Stimulated activated CD4-positive, alpha-beta T cell treated with anti-CD3 and anti-CD28 coated beads, Interleukin-1b, Interleukin-23, amount 100 ng/mL, for 48 hours (primary cell): ENCODE results near the gene KAZN.
"Not testable (repeated sequence)": the region's sequence is repeated elsewhere in the genome, so short reads cannot be mapped to it uniquely, and the experiment has no call there.

ENCODE experiments used
- DNase-seq: peaks from one replicate; pipeline ENCODE4 v3.0.0-alpha.2; 2020

KAZN gene

GRCh38 chr1:15124362-15125100, 526.0 kb downstream of the KAZN start:
- no peak for DNase-seq

GRCh38 chr1:15125101-15125745, 526.7 kb downstream of the KAZN start:
- DNase-seq: no peak

DNA sequence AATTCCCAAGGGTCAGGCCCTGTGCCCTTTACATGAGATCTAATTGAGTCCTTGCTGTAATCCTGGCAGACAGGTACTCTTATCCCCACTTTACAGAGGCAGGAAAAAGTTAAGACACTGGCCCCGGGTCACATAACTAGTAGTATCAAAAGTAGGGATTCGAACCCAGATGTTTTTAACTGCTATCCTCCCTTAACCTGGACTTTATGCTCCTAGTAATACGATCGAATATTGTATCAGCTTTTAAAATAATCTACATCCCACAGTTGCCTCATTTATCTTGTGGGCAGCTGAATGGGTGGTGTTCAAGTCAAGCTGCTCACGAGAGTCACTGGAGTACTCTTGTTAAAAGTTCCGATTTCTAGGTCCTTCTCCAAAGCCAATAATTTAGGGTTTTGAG, 529.6 kb downstream of the KAZN start:
- DNase-seq: no peak

DNA sequence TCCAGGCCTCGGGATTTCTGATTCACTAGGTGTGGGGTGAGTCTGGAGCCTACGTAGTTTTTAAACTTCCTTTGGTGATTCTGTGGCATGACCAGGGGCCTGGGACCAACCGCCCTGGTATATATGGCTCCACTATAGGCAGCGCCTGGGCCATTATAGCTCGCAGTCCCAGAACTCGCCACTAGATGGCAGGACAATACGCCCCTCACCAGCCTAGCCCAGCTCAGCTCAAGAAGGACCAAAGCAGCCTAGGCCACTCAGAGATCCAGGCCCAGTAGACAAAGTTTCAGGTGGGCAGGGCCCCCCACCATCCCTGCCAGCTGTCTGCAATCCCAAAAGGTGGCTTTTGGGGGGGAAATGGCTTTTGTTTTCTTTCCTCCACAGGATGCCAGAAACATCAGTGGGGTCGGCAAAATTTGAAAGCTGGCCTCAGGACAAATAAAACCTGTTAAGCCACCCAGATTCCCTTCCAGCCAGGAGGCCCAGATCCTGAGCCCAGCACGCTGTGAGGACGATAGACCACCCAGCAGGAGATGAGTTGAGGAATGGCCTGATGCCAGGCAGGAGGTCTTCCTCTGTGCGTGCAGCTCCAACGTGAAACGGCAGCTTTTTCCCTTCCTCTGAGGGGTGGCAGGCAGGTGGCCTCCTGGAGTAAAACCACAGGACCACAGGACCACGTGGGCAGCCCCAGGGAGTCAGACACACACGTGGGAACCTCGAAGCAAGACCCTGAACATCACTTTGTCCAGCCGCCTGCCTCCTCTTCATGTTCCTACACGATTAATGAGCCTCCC, 530.2 kb downstream of the KAZN start:
- DNase-seq: peak; percentile 73

DNA sequence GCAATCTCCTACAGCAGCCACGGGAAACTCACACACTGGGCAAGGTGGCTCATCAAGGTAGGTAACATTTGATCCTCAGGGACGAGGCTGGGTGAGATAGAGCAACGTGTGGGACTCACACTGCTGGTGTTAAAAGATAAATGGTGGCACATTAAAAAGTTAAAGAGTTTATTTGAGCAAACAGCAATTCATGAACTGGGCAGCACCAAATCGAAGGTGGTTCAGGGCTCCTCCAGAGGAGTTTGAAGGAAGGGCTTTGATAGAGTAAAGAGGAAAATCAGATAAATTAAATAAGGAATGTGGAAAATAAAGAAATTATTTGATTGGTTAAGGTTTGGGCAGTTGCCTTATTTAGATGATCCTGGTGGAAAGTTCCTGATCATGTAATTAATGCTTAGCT, 531.5 kb downstream of the KAZN start:
- DNase-seq: no peak

- no peak for DNase-seq
Measured at GRCh38 chr1:15130607-15131006, 532.1 kb downstream of the KAZN start.

DNA sequence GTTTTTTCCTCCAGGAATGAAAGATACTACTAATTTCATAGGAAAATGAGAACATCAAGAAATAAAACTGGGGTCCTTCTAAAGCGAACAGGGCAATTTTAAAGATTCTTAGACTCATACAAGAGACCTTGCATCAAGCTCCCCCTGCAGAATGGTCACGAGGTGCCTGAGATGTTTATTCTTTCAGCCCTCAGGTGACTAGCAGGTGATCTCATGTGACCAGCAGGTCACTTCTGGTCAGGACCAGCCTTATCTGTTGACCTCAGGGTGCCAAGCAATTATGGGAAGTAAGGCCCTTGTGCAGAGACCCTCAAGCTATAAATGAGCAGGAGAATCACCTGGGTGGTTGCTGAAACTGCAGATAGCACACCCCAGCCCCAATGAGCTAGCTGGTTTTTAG, 534.5 kb downstream of the KAZN start:
- no peak for DNase-seq

DNA sequence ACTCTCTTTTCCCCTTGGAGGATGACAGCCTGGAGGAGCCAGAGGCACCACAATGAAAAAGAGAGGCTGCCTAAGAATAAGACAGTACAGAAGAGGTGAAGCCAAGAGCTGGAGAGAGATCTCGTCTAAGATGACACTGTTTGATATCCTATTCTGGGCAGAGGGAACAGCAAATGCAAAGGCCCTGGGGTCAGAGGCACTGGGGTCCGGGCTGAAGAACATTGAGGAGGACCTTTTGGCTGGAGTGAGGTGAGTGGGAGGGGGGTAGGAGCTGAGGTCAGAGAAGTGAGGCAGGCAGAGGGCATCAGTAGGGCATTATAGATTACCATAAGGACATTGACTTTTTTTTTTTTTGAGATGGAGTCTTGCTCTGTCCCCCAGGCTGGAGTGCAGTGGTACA, 535.8 kb downstream of the KAZN start:
- no peak for DNase-seq

GRCh38 chr1:15135604-15136003, 537.1 kb downstream of the KAZN start:
- DNase-seq: not testable (repeated sequence)

DNA sequence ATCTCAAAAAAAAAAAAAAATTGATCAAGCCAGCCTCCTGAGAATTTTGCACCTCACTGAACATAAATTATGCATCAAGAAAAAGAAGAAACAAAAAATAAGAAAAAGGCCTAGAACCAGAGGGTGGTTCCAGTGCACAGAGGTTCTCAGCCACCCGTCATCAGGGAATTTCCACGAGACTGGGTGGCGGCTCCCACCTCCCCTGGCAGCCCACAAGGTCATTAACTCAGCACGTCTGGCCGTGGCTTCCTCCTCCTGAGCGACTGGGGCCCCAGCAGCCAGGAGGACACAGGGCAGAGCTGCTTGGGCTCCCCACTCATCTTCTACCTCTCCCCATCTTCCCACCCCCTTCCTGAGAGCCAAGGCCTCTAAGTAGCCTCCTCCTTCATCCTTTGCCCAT, 539.3 kb downstream of the KAZN start:
- DNase-seq: no peak

GRCh38 chr1:15139654-15140350, 541.3 kb downstream of the KAZN start:
- DNase-seq: no peak

DNA sequence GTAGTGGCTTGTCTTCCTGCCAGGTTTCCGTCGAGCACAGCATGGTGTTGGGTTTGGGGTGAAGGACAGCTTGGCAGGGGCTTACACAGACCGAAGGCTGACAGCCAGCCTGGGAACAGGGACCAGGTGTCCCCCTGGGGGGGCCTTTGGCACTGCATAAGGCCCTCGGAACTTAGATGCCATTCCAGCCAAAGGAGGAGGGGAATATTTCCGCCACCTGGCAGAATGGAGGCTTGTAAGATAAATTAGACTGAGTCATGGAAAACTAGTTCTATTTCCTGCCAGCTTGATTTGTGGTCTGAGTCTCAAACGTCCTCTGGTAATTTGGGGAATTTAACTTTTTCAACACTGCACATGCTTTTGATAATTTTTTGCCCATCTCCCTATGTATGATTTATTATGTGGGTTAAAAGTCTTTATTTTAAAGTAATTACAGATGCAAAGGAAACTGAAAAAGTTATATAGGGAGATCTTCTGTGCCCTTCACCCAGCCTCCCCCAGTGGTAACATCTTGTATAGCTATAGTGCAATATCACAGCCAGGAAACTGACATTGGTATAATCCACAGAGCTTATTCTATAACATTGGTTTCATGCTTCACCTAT, 543.6 kb downstream of the KAZN start:
- no peak for DNase-seq

- no peak for DNase-seq
Measured at GRCh38 chr1:15145327-15145726, 546.8 kb downstream of the KAZN start.

GRCh38 chr1:15146142-15146680, 547.7 kb downstream of the KAZN start:
- no peak for DNase-seq

GRCh38 chr1:15146971-15147376, 548.5 kb downstream of the KAZN start:
- no peak for DNase-seq

DNA sequence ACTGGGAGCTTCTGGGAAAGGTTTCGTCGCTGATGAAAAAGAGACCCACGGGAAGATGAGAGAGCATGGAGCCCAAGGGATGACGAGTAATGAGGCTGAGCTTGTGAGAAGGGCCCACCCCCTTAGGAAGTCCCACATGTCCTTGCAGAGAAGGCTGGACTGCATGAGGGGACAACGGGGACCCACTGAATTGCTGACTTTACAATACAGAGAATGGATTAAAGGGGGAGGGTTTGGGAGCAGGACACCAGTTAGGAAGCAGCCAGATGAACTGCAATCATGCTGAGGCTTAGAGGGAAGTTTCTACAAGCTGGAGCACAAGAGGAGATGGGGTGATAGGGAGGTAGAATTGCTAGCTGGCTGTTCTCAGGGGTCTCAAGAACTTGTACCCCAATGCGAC, 549.5 kb downstream of the KAZN start:
- no peak for DNase-seq

- DNase-seq: no peak
Measured at GRCh38 chr1:15148475-15148874, 550.0 kb downstream of the KAZN start.

- DNase-seq: no peak
Measured at GRCh38 chr1:15148941-15149340, 550.5 kb downstream of the KAZN start.

GRCh38 chr1:15150376-15150775, 551.9 kb downstream of the KAZN start:
- DNase-seq: no peak

DNA sequence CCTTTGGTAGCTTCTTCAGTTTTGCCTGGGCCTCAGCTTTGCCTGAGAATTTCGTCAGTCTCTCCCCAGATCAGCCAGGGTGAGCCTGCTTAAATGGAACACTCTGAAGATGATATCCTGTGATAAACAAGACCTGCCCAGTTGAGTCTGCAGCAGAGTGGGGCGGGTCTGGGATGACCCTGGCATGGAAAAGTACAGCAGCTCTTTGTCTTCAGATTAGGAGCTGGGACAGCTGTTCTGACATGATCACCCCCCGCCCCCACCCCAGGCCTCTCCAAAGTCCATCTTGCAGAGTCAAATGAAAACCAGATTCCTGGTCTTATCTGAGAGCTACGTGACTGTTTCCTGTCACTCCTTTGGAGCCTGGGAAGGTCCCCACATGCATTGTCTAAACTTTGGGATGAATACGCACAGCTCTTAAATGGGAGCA, 552.9 kb downstream of the KAZN start:
- no peak for DNase-seq

- DNase-seq: no peak
Measured at GRCh38 chr1:15151871-15152270, 553.4 kb downstream of the KAZN start.
